Bronchial smooth muscle cell (primary cell): ENCODE data around the gene GJC1. TPM values are rescaled to one million over a fixed set of nuclear protein-coding genes. Genes with fewer than 3 reads are reported as not detected.

Experiments
- total RNA-seq: library from RNA; depleted of rRNA; stranded (reverse); fragments of >200 nt; gene quantifications from 2 replicates; pipeline ENCODE4 v1.2.1, GENCODE V29; 2014

GJC1 gene
- 10.2 and 12.6 TPM in 2 replicates for total RNA-seq

GRCh38 chr17:44829523-44830358, at the start of gene GJC1:
TSS of gene GJC1 (minus strand) at chr17:44830287. CDS start at chr17:44805817, 24,470 bp downstream.

DNA sequence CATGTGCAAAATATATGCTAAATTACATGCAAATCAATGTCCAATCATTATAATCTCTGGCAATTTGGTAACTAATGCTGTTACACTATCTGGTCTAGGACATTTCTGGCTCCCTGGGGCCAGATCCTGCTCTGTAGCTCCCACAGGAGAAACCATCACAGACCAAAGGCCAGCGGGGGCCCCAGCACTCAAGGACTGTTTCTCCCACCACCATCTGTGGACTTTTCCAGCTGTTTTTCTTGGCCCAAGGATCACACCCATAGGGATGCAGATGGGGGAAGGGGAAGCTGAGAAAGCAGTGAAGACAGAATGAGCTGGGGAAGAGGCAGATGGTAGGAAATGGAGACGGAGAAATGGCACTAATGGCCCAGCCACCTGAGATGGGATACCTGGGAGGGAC, 17.5 kb upstream of the GJC1 start, which contains the start of gene HIGD1B:
Gene HIGD1B (plus strand): TSS at position 298 of the 400 bp plus-strand sequence. CDS start 270 bp downstream, outside the sequence.

DNA sequence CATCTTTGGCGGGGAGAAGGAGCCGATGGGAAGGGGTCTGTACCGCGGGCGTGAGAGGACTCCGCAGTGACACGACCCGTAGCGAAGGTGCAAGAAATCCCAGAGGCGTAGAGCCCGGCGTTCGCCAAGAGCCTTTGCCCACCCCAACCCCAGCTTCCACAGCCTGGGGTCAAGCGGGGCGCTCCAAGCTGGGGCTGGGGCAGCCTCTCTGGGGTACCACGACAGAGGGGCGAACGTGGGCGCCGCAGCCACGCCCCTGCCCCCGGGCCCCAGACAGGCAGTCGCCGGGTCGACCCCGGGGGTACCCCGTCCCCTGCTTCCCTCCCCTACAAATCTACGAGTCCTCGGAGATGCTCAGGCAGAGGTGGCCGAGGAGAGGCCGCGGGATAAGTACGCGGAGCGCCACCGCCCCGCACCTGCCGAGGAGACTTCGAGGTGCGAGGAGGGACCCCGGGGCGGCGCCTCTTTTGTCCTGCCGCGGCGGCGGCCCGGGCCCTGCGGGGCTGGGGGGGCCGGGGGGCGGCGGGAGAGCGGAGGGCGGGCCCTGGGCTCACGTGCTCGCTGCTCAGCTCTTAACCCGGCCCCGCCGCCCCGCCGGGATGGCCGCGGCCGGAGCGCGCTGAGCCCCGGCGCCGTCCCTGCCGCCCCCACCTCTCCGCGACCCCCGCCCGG, 71.5 kb downstream of the GJC1 start, which contains the start of gene ADAM11:
Gene ADAM11 (plus strand): TSS at position 575 of the 672 bp plus-strand sequence. CDS start 212 bp downstream, outside the sequence.

Other genes with a start within 250 kb of the GJC1 start
- under 0.01 TPM in 1 of 2 replicates, not detected in the other for gene MEIOC, start 173.8 kb downstream of the GJC1 start, total RNA-seq
- gene CCDC43, start 140.5 kb downstream of the GJC1 start, total RNA-seq: 24.9 and 38.3 TPM in 2 replicates
- gene DBF4B, start 121.6 kb downstream of the GJC1 start, total RNA-seq: 2.0 and 2.7 TPM in 2 replicates
- 0.32 and 0.60 TPM in 2 replicates for gene ADAM11, start 71.3 kb downstream of the GJC1 start, total RNA-seq
- not detected in 2 replicates for gene HIGD1B, start 17.6 kb upstream of the GJC1 start, total RNA-seq
- 68.9 and 75.3 TPM in 2 replicates for gene EFTUD2, start 69.2 kb upstream of the GJC1 start, total RNA-seq
- gene GFAP, start 85.2 kb upstream of the GJC1 start, total RNA-seq: 0.16 and 0.17 TPM in 2 replicates
- gene KIF18B, start 117.5 kb upstream of the GJC1 start, total RNA-seq: 0.32 and 0.77 TPM in 2 replicates
- gene C1QL1, start 138.0 kb upstream of the GJC1 start, total RNA-seq: 0.32 and 1.1 TPM in 2 replicates
- gene DCAKD, start 221.3 kb upstream of the GJC1 start, total RNA-seq: 30.9 and 39.3 TPM in 2 replicates
- gene NMT1, start 231.0 kb upstream of the GJC1 start, total RNA-seq: 55.5 and 80.2 TPM in 2 replicates